ENCODE results near the gene ENTHD1. TPM values are rescaled to one million over a fixed set of nuclear protein-coding genes. Genes with fewer than 3 reads are reported as not detected.

The ENTHD1 gene, protein sequence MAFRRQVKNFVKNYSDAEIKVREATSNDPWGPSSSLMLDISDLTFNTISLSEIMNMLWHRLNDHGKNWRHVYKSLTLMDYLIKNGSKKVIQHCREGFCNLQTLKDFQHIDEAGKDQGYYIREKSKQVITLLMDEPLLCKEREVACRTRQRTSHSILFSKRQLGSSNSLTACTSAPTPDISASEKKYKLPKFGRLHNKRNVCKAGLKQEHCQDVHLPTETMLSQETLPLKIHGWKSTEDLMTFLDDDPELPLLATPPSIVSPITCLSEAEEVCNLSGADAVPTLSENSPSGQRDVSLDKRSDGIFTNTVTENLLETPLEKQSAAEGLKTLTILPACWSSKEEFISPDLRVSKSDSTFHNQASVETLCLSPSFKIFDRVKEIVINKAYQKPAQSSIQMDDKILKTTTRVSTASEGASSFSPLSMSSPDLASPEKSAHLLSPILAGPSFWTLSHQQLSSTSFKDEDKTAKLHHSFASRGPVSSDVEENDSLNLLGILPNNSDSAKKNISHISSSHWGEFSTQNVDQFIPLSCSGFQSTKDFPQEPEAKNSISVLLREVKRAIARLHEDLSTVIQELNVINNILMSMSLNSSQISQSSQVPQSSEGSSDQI
- 0.09 TPM for total RNA-seq

GRCh38 chr22:39893526-39893925 is at the start of gene ENTHD1:
Gene ENTHD1, minus strand, starts transcription at chr22:39893760. Its CDS starts 6,012 bp downstream, at chr22:39887748.
- no peak for DNase-seq (ENCODE audit: low spot score)

DNA sequence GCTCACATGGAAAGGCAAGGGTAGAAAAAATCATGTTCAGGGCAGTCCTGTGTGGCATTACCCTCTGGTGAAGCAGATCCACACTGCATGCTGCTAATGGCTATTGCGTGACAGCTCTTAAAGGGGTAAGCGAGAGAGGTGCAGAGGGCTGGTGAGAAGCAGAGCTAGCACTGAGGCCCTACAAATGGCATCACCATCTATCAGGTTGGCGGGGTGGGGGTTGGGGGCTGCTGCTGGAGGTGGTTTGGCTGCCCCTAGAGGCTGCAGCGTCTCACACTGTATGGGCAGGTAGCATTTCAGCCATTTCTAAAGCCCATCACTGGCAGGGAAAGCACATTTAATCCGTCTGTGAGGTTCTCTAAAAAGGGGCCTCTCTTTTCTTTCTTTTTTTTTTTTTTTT is 49.8 kb upstream of the ENTHD1 start:
- DNase-seq (ENCODE audit: low spot score) = no peak

- DNase-seq (ENCODE audit: low spot score) = no peak
Measured at GRCh38 chr22:39942439-39943230, 49.1 kb upstream of the ENTHD1 start.

- no peak for DNase-seq (ENCODE audit: low spot score)
Measured at GRCh38 chr22:39941601-39942000, 48.0 kb upstream of the ENTHD1 start.

GRCh38 chr22:39940757-39941305 is 47.3 kb upstream of the ENTHD1 start:
- DNase-seq (ENCODE audit: low spot score) = no peak

GRCh38 chr22:39939830-39940229 is 46.3 kb upstream of the ENTHD1 start:
- DNase-seq (ENCODE audit: low spot score) = no peak

- no peak for DNase-seq (ENCODE audit: low spot score)
Measured at GRCh38 chr22:39938509-39939111, 45.0 kb upstream of the ENTHD1 start.

DNA sequence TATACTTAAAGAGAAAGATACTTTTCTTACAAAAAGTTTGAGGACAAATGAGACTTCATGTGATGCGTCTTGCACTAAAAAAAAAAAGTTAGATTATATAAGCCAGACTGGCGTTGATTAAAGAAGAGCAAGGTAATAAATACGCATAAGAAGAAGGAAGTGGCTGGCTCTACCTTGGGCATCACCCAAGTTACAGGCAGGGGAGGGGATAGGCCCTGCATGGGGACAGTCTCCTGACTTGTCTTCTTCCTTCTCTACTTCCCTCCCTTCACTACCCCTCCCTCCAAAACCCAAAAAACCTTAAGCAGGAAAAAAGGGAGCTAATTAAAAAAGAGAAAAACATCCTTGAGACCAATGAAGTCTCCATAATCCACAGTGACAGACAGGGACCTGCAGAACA is 44.3 kb upstream of the ENTHD1 start:
- DNase-seq (ENCODE audit: low spot score) = no peak

GRCh38 chr22:39936523-39937145 is 43.1 kb upstream of the ENTHD1 start:
- DNase-seq (ENCODE audit: low spot score) = no peak

DNA sequence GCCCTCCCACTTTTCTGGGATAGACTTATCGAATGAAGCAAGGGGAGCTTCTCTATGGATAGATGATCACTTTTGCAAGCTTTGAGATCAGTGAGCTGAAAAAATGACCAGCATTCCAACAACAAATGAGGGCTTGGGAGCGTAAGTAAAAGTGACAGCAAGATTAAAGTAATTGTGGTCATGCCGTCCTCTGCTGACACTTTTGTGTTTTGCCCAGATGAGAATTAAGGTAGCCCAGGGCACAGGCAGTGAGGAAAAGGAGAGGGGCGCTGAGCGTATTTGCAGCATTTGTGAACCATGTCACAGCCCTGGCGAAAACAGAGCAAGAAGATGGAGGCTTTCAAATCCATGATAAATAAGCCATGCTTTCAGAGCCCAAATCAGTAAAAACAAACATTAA is 42.1 kb upstream of the ENTHD1 start:
- no peak for DNase-seq (ENCODE audit: low spot score)

GRCh38 chr22:39935116-39935515 is 41.6 kb upstream of the ENTHD1 start:
- DNase-seq (ENCODE audit: low spot score) = no peak

DNA sequence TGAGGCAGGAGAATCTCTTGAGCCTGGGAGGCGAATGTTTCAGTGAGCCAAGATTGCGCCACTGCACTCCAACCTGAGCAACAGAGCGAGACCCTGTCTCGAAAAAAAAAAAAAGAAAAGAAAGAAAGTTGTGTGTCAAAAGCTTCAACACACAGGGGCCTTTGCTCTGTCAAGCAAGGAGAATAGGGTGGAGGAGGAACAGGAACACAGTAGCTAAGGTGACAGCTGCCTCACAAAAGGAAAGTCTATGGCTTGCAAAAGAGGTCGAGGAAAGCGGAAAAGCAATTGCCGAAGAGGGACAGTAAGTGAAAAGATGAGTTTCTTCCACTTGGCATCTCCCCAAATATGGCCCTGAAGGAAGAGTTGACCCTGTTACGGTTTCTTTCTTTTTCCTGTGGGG is 40.2 kb upstream of the ENTHD1 start:
- no peak for DNase-seq (ENCODE audit: low spot score)

DNA sequence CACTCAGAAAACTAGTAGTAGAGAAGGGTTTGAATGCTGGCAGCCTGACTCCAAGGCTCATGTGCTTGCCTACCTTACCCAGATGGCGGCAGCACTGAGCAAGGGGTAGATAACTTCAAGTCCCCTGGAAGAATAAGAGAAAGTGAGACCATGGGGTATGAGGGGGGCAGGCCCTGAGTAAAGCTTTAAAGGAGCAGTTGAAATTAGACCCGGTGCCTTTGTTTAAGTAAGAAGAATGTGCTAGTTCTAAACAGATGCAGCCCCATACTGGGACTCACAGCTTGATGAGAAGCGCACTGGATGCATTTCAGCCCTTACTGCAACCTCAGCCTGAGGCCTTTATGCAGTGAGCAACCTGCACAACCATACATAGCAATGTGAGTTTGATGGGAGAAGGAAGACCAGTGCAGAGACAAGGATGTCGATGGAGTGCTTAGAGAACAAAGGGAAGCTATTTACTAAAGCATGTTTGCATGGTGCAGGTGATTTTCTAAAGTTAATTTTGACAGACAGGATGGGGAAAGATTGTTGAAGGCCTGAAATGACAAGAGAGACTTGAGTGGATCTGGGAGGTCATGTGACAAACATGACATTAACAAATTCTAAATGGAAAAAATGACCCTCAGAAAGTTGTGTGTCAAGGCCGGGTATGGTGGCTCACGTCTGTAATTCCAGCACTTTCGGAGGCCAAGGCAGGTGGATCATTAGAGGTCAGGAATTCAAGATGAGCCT is 39.5 kb upstream of the ENTHD1 start:
- DNase-seq (ENCODE audit: low spot score) = no peak

- no peak for DNase-seq (ENCODE audit: low spot score)
Measured at GRCh38 chr22:39932166-39932565, 38.6 kb upstream of the ENTHD1 start.

DNA sequence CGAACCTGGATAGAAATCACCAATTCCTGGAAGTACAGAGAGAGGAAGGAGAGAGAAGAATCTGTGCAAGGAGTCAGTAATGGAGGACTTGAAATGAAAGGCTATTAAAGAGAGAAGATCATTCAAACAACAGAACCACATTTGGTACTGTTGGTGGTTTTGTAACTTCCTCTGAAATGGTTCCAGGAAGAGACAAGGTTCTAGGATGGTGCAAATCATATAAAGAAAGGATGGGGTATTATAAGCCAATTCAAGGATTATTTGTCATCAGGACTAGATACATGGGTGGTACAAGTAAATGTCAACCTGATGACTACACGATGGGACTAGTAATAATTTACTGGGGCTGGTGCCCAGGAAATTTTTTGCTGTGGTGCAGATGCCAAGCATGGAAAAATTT is 37.7 kb upstream of the ENTHD1 start:
- no peak for DNase-seq (ENCODE audit: low spot score)

GRCh38 chr22:39928536-39929520 is 35.3 kb upstream of the ENTHD1 start:
- DNase-seq (ENCODE audit: low spot score) = no peak

- peak; percentile 13 for DNase-seq (ENCODE audit: low spot score)
Measured at GRCh38 chr22:39927544-39927943, 34.0 kb upstream of the ENTHD1 start.

DNA sequence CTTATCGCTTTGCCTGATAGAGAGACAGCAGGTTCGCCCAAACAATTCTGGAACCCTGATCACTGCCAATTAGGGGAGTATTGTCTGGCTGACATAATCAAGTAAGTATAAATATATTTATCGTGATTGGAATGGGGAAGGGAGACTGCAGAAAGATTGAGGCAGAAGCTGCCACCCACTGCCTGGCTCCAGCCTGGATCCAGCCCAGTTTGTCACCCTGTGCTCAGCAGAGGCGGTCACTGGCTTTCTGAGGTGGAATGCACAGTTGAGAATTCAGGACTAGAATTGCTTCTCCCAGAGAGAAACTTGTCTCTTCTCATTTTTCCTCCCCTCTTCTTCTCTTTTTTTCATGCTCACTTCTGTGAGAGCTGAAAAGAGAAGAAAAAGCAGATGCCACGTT is 33.2 kb upstream of the ENTHD1 start:
- DNase-seq (ENCODE audit: low spot score) = no peak

DNA sequence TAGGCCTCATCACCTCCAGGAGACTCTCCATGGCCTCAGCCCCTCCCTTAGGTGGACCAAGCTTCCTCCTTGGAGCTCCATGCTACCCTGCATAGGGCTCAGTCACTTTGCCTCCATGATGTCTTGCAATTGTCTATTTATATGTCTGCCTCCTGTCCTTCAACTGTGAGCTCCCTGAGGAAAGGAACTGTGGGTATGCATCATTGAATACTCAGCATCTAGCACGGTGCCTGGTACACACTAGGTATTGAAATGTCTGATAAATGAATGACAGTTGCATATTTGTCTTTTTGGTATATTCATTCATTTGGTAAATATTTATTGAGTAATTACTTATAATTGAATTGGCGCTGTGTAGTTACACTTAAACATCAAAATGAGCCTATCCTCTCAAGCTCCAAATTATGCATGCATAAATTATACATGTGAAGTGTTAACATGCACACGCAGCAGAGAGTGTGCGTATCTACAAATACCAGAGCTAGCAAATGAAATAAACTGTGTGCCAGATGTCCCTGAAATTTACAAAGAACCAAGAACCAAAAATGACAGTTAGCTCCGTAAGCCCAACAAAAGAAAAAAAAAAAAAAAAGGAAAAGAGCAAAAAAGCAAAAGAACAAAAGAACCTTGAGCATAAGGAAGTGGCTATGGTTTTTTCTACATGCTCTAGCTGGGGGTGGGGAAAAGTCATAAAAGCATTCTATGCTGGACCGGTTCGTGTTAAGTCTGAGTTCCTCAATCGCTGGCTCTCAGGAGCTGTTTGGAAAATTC is 32.5 kb upstream of the ENTHD1 start:
- no peak for DNase-seq (ENCODE audit: low spot score)
